Stimulated activated CD4-positive, alpha-beta T cell treated with anti-CD3 and anti-CD28 coated beads, Interleukin-12 subunit alpha, Interleukin-12 subunit beta, amount 100 ng/mL, for 24 hours (primary cell): ENCODE results near the gene HIVEP3.

Source experiments
- DNase-seq, 2 experiments: peaks; one replicate each; pipeline ENCODE4 v3.0.0-alpha.2; 2020; ENCODE audit warnings: low read depth in 2 of 2

Gene HIVEP3

GRCh38 chr1:41666981-41667631, 251.6 kb downstream of the HIVEP3 start:
- peak in 1 of 2 experiments; percentile 63 for DNase-seq

- no peak for DNase-seq
Measured at GRCh38 chr1:41665962-41666917, 252.5 kb downstream of the HIVEP3 start.

GRCh38 chr1:41664861-41665640, 253.7 kb downstream of the HIVEP3 start:
- DNase-seq = no peak

GRCh38 chr1:41663671-41664400, 254.9 kb downstream of the HIVEP3 start:
- DNase-seq = no peak

- no peak for DNase-seq
Measured at GRCh38 chr1:41662765-41663437, 255.8 kb downstream of the HIVEP3 start.

GRCh38 chr1:41662061-41662764, 256.5 kb downstream of the HIVEP3 start:
- DNase-seq = peak; percentile 70 to 72

GRCh38 chr1:41661428-41662060, 257.2 kb downstream of the HIVEP3 start:
- DNase-seq = no peak

- DNase-seq = no peak
Measured at GRCh38 chr1:41660570-41661427, 257.9 kb downstream of the HIVEP3 start.

- DNase-seq = no peak
Measured at GRCh38 chr1:41659903-41660302, 258.8 kb downstream of the HIVEP3 start.

GRCh38 chr1:41659159-41659495, 259.6 kb downstream of the HIVEP3 start:
- no peak for DNase-seq

- DNase-seq = no peak
Measured at GRCh38 chr1:41658431-41659158, 260.1 kb downstream of the HIVEP3 start.

GRCh38 chr1:41657679-41658295, 260.9 kb downstream of the HIVEP3 start:
- DNase-seq = no peak

GRCh38 chr1:41656825-41657500, 261.8 kb downstream of the HIVEP3 start:
- no peak for DNase-seq

GRCh38 chr1:41656068-41656467, 262.7 kb downstream of the HIVEP3 start:
- no peak for DNase-seq

GRCh38 chr1:41655632-41656031, 263.1 kb downstream of the HIVEP3 start:
- DNase-seq = no peak

- DNase-seq = no peak
Measured at GRCh38 chr1:41653574-41653973, 265.1 kb downstream of the HIVEP3 start.
